CD8-positive, alpha-beta memory T cell (primary cell): Measurements from ENCODE around the gene ZNF138. TPM values are rescaled to one million over a fixed set of nuclear protein-coding genes. Genes with fewer than 3 reads are reported as not detected.
A peak's percentile ranks its signal among the peaks of the same experiment; 100 is the strongest.

Experiments
- CTCF ChIA-PET: fragments of 350-600 bp; sonication (Branson Sonifier 250); formaldehyde crosslinking; loops from one replicate; lab custom pipeline; 2021; ENCODE audit warnings: antibody characterized with exemption; lab: Charles Lee
- POLR2A ChIA-PET: fragments of 350-600 bp; sonication (Branson Sonifier 250); formaldehyde crosslinking; loops from one replicate; lab custom pipeline; 2021; ENCODE audit warnings: antibody characterized with exemption; lab: Charles Lee
- DNase-seq, 5 donors: peaks; one replicate each; pipeline versions ENCODE4 v3.0.0 to v3.0.0-alpha.2; 2020 to 2022; ENCODE audit warnings: mixed read lengths in 1 of 5
- H3K27ac ChIP-seq: one replicate; pipeline ENCODE4 v1.7.0; 2013; ENCODE audit warnings: low read depth, mild to moderate bottlenecking, low read length, moderate library complexity
- H3K27me3 ChIP-seq: 2 replicates; pipeline ENCODE4 v1.7.0; 2013; ENCODE audit warnings: low read length, mild to moderate bottlenecking; ENCODE audit not compliant: insufficient read depth, poor library complexity, severe bottlenecking
- H3K36me3 ChIP-seq: 2 replicates; pipeline ENCODE4 v1.7.0; 2013; ENCODE audit warnings: mild to moderate bottlenecking, low read length, moderate library complexity; ENCODE audit not compliant: insufficient read depth
- H3K4me1 ChIP-seq: 2 replicates; pipeline ENCODE4 v1.7.0; 2013; ENCODE audit warnings: mild to moderate bottlenecking, low read length, moderate library complexity; ENCODE audit not compliant: insufficient read depth
- H3K4me3 ChIP-seq: 2 replicates; pipeline ENCODE4 v1.7.0; 2013; ENCODE audit warnings: mild to moderate bottlenecking, low read length
- H3K9me3 ChIP-seq: 2 replicates; pipeline ENCODE4 v1.7.0; 2013; ENCODE audit warnings: mild to moderate bottlenecking, low read length
- H3K27ac Mint-ChIP-seq, 8 donors: one replicate each; pipeline ENCODE4 v1.8.0; 2020 to 2021; ENCODE audit warnings: mixed read lengths in 8 of 8, mild to moderate bottlenecking in 6 of 8, inconsistent platforms in 3 of 8, moderate library complexity in 3 of 8
- H3K27me3 Mint-ChIP-seq, 2 donors: one replicate each; pipeline ENCODE4 v1.8.0; 2020 to 2021; ENCODE audit warnings: mixed read lengths in 2 of 2, mild to moderate bottlenecking in 1 of 2, moderate library complexity in 1 of 2
- H3K36me3 Mint-ChIP-seq, 3 donors: one replicate each; pipeline ENCODE4 v1.8.0; 2020 to 2021; ENCODE audit warnings: mixed read lengths in 3 of 3, inconsistent platforms in 1 of 3, mild to moderate bottlenecking in 1 of 3
- H3K4me1 Mint-ChIP-seq, 3 donors: one replicate each; pipeline ENCODE4 v1.8.0; 2020 to 2021; ENCODE audit warnings: mixed read lengths in 3 of 3, inconsistent platforms in 1 of 3, mild to moderate bottlenecking in 1 of 3
- H3K4me3 Mint-ChIP-seq, 7 donors: one replicate each; pipeline ENCODE4 v1.8.0; 2020 to 2021; ENCODE audit warnings: mixed read lengths in 7 of 7, mild to moderate bottlenecking in 6 of 7, moderate library complexity in 4 of 7, inconsistent platforms in 2 of 7
- H3K9me3 Mint-ChIP-seq, 5 donors: one replicate each; pipeline ENCODE4 v1.8.0; 2020 to 2022; ENCODE audit warnings: mixed read lengths in 5 of 5, mild to moderate bottlenecking in 3 of 5, moderate library complexity in 2 of 5, inconsistent platforms in 1 of 5
- polyA plus RNA-seq: library from polyadenylated mRNA; unstranded; fragments of 300-500 nt; fragmentation: Illumina TruSeq; gene quantifications from one replicate; pipeline ENCODE4 v1.2.3, GENCODE V29; 2021
- total RNA-seq, 2 experiments: library from RNA; stranded (reverse); gene quantifications; one replicate each; pipeline ENCODE4 v1.2.3, GENCODE V29; 2021

ZNF138 gene
- total and polyA plus RNA-seq, 3 experiments from 2014 or later: 9.5 to 10.7 (median 10.4) TPM

GRCh38 chr7:64878684-64879083, 84.5 kb downstream of the ZNF138 start:
- H3K4me3 Mint-ChIP-seq: peak overlapping the region in 2 of 7 donors; percentile 6 to 25
- CTCF ChIA-PET: no interaction called here

GRCh38 chr7:64879086-64879730, 85.0 kb downstream of the ZNF138 start:
- no peaks in the 10 kb centered on the region for H3K27me3 ChIP-seq
- H3K27ac Mint-ChIP-seq: no peak overlapping the region
- CTCF ChIA-PET: no interaction called here
- POLR2A ChIA-PET: no interaction called here
- no peaks in the 10 kb centered on the region for H3K9me3 ChIP-seq
- DNase-seq: no peak
- H3K9me3 Mint-ChIP-seq: peaks cover 0 to 3% (median 0%) of the 10 kb centered on the region in 5 donors
- H3K36me3 Mint-ChIP-seq: no peaks in the 10 kb centered on the region
- H3K4me1 Mint-ChIP-seq: peaks cover 17 to 36% (median 19%) of the 10 kb centered on the region in 3 donors
- H3K4me3 Mint-ChIP-seq: peak overlapping the region in 2 of 7 donors; percentile 7 to 25
- no peaks in the 10 kb centered on the region for H3K4me1 ChIP-seq
- no peaks in the 10 kb centered on the region for H3K36me3 ChIP-seq
- no peak overlapping the region for H3K27ac ChIP-seq
- no peak overlapping the region for H3K4me3 ChIP-seq
- H3K27me3 Mint-ChIP-seq: peaks cover 29 to 57% of the 10 kb centered on the region in 2 donors

More at GRCh38 chr7:64878684-64879083, 84.5 kb downstream of the ZNF138 start:
- DNase-seq: no peak
- Histone ChIP-seq H3K4me1 (no peaks in the 10 kb centered on the region), H3K4me3 (no peak overlapping the region), H3K27me3 (no peaks in the 10 kb centered on the region), H3K36me3 (no peaks in the 10 kb centered on the region), H3K9me3 (no peaks in the 10 kb centered on the region), H3K27ac (no peak overlapping the region)
- H3K9me3 Mint-ChIP-seq: peaks cover 0 to 2% (median 0%) of the 10 kb centered on the region in 5 donors
- H3K27ac Mint-ChIP-seq: peak overlapping the region in 1 of 8 donors; percentile 45
- H3K36me3 Mint-ChIP-seq: no peaks in the 10 kb centered on the region
- POLR2A ChIA-PET: no interaction called here
- peaks cover 24 to 54% of the 10 kb centered on the region in 2 donors for H3K27me3 Mint-ChIP-seq
- peaks cover 12 to 36% (median 19%) of the 10 kb centered on the region in 3 donors for H3K4me1 Mint-ChIP-seq

- H3K27ac Mint-ChIP-seq: no peak overlapping the region
- H3K4me1 Mint-ChIP-seq: peaks cover 17 to 36% (median 19%) of the 10 kb centered on the region in 3 donors
- no peaks in the 10 kb centered on the region for H3K36me3 ChIP-seq
- no peak overlapping the region for H3K4me3 ChIP-seq
- peaks cover 33 to 63% of the 10 kb centered on the region in 2 donors for H3K27me3 Mint-ChIP-seq
- ChIA-PET CTCF (no interaction called here), POLR2A (no interaction called here)
- no peaks in the 10 kb centered on the region for H3K4me1 ChIP-seq
- H3K4me3 Mint-ChIP-seq: no peak overlapping the region
- H3K9me3 ChIP-seq: no peaks in the 10 kb centered on the region
- no peaks in the 10 kb centered on the region for H3K36me3 Mint-ChIP-seq
- H3K27ac ChIP-seq: no peak overlapping the region
- H3K9me3 Mint-ChIP-seq: peaks cover 0 to 3% (median 0%) of the 10 kb centered on the region in 5 donors
- no peaks in the 10 kb centered on the region for H3K27me3 ChIP-seq
- no peak for DNase-seq
These were observed 85.6 kb downstream of the ZNF138 start for GRCh38 chr7:64879800-64880199.

GRCh38 chr7:64880322-64881297, 86.4 kb downstream of the ZNF138 start:
- Mint-ChIP-seq H3K4me1 (peaks cover 17 to 36% (median 19%) of the 10 kb centered on the region in 3 donors), H3K4me3 (no peak overlapping the region), H3K36me3 (no peaks in the 10 kb centered on the region), H3K9me3 (peaks cover 0 to 3% (median 0%) of the 10 kb centered on the region in 5 donors), H3K27ac (no peak overlapping the region), H3K27me3 (peaks cover 40 to 71% of the 10 kb centered on the region in 2 donors)
- DNase-seq: no peak
- ChIA-PET POLR2A (no interaction called here), CTCF (no interaction called here)
- H3K36me3 ChIP-seq: no peaks in the 10 kb centered on the region
- no peaks in the 10 kb centered on the region for H3K4me1 ChIP-seq
- H3K27me3 ChIP-seq: no peaks in the 10 kb centered on the region
- H3K27ac ChIP-seq: no peak overlapping the region
- H3K9me3 ChIP-seq: no peaks in the 10 kb centered on the region
- H3K4me3 ChIP-seq: no peak overlapping the region

- Mint-ChIP-seq H3K9me3 (peaks cover 0 to 3% (median 0%) of the 10 kb centered on the region in 5 donors), H3K4me3 (peak overlapping the region in 1 of 7 donors; percentile 34), H3K36me3 (peaks cover 0 to 6% (median 0%) of the 10 kb centered on the region in 3 donors), H3K27ac (peak overlapping the region in 1 of 8 donors; percentile 65), H3K27me3 (peaks cover 37 to 79% of the 10 kb centered on the region in 2 donors), H3K4me1 (peaks cover 17 to 38% (median 19%) of the 10 kb centered on the region in 3 donors)
- POLR2A ChIA-PET: no interaction called here
- no peak for DNase-seq
- H3K4me1 ChIP-seq: no peaks in the 10 kb centered on the region
- no peaks in the 10 kb centered on the region for H3K36me3 ChIP-seq
- H3K27ac ChIP-seq: no peak overlapping the region
- H3K4me3 ChIP-seq: no peak overlapping the region
- no peaks in the 10 kb centered on the region for H3K9me3 ChIP-seq
- CTCF ChIA-PET: no interaction called here
- H3K27me3 ChIP-seq: no peaks in the 10 kb centered on the region
These were observed 87.4 kb downstream of the ZNF138 start for GRCh38 chr7:64881461-64882287.

- Mint-ChIP-seq H3K4me3 (peak overlapping the region; percentile 28 to 84 (median 74)), H3K27me3 (peaks cover 43 to 81% of the 10 kb centered on the region in 2 donors), H3K4me1 (peaks cover 14 to 36% (median 17%) of the 10 kb centered on the region in 3 donors), H3K9me3 (peaks cover 0 to 3% (median 0%) of the 10 kb centered on the region in 5 donors), H3K36me3 (peaks cover 0 to 6% (median 0%) of the 10 kb centered on the region in 3 donors), H3K27ac (peak overlapping the region in 1 of 8 donors; percentile 90)
- no peak overlapping the region for H3K4me3 ChIP-seq
- no peak for DNase-seq
- H3K27ac ChIP-seq: no peak overlapping the region
- H3K4me1 ChIP-seq: no peaks in the 10 kb centered on the region
- no peaks in the 10 kb centered on the region for H3K36me3 ChIP-seq
- no peaks in the 10 kb centered on the region for H3K9me3 ChIP-seq
- CTCF ChIA-PET: no interaction called here
- POLR2A ChIA-PET: no interaction called here
- H3K27me3 ChIP-seq: no peaks in the 10 kb centered on the region
These were observed 88.3 kb downstream of the ZNF138 start for GRCh38 chr7:64882341-64883112.
